MG63 (cell line): Measurements from ENCODE around the gene AGBL5. TPM values are rescaled to one million over a fixed set of nuclear protein-coding genes. Genes with fewer than 3 reads are reported as not detected.

ENCODE experiments used
- DNase-seq: peaks from one replicate; pipeline ENCODE4 v3.0.0-alpha.2; 2020
- H3K27me3 ChIP-seq: fragments of 250-450 bp; sonication (Bioruptor Pico); 2 replicates; pipeline ENCODE4 v1.5.1; 2020; ENCODE audit warnings: mild to moderate bottlenecking, moderate library complexity
- H3K36me3 ChIP-seq: fragments of 250-450 bp; sonication (Bioruptor Pico); 2 replicates; pipeline ENCODE4 v1.5.1; 2020; ENCODE audit warnings: mild to moderate bottlenecking, moderate library complexity
- H3K4me3 ChIP-seq: fragments of 250-450 bp; sonication (Bioruptor Pico); 2 replicates; pipeline ENCODE4 v1.5.1; 2020; ENCODE audit warnings: mild to moderate bottlenecking, moderate library complexity
- H3K9me3 ChIP-seq: fragments of 250-450 bp; sonication (Bioruptor Pico); 2 replicates; pipeline ENCODE4 v1.5.1; 2020; ENCODE audit warnings: mild to moderate bottlenecking, moderate library complexity
- total RNA-seq: library from RNA; depleted of rRNA; stranded (reverse); fragments of >200 nt; shearing (Covaris generic); gene quantifications from 2 replicates; pipeline ENCODE4 v1.2.3, GENCODE V29; 2014; ENCODE audit warnings: low replicate concordance; rRNA removed

Gene AGBL5, protein sequence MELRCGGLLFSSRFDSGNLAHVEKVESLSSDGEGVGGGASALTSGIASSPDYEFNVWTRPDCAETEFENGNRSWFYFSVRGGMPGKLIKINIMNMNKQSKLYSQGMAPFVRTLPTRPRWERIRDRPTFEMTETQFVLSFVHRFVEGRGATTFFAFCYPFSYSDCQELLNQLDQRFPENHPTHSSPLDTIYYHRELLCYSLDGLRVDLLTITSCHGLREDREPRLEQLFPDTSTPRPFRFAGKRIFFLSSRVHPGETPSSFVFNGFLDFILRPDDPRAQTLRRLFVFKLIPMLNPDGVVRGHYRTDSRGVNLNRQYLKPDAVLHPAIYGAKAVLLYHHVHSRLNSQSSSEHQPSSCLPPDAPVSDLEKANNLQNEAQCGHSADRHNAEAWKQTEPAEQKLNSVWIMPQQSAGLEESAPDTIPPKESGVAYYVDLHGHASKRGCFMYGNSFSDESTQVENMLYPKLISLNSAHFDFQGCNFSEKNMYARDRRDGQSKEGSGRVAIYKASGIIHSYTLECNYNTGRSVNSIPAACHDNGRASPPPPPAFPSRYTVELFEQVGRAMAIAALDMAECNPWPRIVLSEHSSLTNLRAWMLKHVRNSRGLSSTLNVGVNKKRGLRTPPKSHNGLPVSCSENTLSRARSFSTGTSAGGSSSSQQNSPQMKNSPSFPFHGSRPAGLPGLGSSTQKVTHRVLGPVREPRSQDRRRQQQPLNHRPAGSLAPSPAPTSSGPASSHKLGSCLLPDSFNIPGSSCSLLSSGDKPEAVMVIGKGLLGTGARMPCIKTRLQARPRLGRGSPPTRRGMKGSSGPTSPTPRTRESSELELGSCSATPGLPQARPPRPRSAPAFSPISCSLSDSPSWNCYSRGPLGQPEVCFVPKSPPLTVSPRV
- 19.0 and 26.0 TPM in 2 replicates for total RNA-seq

DNA sequence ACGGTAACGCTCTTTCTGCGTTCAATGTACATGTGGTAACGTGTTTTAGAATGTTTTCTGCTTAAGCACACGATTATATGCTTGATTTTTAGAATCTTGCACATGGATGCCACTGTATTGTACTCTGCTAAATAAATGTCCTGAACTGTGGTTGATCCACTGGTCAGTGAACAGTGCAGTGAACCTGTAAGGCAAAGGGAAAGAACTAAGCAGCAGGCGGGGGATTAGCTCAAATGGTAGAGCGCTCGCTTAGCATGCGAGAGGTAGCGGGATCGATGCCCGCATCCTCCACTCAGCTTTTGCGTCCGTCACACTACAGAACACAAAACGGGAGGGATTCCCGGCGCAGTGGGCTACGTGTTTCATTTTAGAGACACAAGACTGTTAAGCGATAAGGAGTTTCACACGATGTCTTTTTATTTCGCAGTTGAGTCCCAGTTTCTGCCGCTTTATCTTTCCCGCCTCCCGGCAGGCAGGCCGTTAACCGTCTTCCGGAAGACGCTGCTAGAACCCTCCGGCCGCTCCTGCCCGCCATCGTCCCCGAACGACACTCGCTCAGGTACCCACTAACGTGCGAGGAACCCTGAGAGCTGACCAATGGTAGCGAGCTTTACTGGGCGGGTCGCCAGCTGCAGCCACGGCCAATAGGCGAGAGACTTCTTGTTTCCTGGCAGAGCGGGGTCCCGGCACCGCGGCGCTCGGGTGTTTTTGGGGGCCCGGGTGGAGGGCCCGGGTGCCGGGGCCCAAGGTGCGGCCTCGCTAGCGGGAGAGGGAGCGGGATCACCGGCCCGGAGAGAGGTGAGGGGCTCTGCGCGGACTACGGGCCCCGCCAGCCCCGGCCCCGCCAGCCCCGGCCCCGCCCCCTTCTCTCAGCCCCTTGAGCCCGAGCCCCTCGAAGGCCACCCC, at the start of gene AGBL5:
Gene AGBL5 (plus strand): TSS at position 673 of the 906 bp plus-strand sequence. CDS start 1,291 bp downstream, outside the sequence.
- peak; percentile 92 for DNase-seq
- Histone ChIP-seq H3K4me3 (peak within 1 kb of the TSS; percentile 81), H3K36me3 (peaks cover 18% of the 10 kb centered on the region), H3K27me3 (no peaks in the 10 kb centered on the region), H3K9me3 (no peaks in the 10 kb centered on the region)

DNA sequence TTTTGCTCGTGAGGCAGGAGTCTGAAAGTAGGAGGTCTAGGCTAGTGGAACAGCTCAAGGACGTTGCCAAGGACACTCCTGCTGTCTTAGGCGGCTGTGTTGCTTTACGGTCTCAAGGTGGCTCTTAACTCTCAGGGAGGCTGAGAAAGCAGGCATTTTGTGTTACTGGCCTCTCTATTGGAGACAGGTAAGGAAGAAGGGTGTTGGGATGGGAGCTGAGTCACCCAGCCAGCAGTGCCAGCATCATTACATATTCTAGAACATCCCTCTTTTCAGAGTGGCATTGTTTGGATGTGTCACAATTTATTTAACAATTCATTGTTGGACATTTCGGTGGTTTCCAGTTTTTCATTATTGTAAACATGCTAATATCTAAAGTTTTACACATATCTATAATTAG, 49.5 kb upstream of the AGBL5 start:
- peak; percentile 38 for DNase-seq
- Histone ChIP-seq H3K27me3 (no peaks in the 10 kb centered on the region), H3K9me3 (no peaks in the 10 kb centered on the region), H3K4me3 (no peak overlapping the region), H3K36me3 (no peaks in the 10 kb centered on the region)

DNA sequence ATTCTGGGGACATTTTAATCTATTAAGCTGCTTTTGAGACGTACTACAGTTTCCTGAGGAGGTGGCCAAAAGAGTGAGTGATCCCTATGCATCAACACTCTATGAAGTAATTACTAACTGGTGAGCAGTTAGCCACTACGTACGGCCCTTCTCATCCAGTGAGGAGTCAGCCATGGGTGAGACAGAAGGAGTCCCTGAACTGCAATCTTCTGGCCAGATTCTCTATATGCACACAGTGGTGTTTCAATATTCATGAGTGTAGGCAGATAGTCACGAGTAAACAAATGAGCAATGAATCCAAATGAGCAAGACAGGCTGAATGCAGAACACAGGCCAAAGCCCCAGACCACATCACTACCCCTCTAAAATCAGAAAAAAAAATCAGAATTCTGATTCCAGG, 48.5 kb upstream of the AGBL5 start:
- no peaks in the 10 kb centered on the region for H3K36me3 ChIP-seq
- no peaks in the 10 kb centered on the region for H3K27me3 ChIP-seq
- no peaks in the 10 kb centered on the region for H3K9me3 ChIP-seq
- peak; percentile 80 for DNase-seq
- no peak overlapping the region for H3K4me3 ChIP-seq

DNA sequence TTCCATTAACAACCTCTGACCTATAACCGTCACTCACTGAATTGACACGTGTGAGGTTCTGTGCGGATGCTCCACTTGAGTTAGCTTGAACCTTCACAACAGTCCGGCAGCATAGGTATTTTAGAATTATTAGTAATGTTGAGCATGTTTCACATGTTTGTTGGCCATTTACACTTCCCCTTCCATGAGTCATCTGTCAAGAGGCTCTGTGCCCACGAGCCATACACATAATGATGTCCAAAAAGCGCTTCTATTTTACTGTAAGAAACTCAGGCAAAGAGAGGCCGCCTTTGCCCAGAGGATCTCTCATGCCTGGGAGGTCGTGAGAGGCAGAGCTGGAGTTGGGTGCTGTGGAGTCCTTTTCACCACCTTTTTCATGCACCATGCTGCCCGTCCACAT, 47.6 kb upstream of the AGBL5 start:
- no peaks in the 10 kb centered on the region for H3K27me3 ChIP-seq
- no peaks in the 10 kb centered on the region for H3K9me3 ChIP-seq
- peak; percentile 79 for DNase-seq
- no peaks in the 10 kb centered on the region for H3K36me3 ChIP-seq
- H3K4me3 ChIP-seq, result no peak overlapping the region

DNA sequence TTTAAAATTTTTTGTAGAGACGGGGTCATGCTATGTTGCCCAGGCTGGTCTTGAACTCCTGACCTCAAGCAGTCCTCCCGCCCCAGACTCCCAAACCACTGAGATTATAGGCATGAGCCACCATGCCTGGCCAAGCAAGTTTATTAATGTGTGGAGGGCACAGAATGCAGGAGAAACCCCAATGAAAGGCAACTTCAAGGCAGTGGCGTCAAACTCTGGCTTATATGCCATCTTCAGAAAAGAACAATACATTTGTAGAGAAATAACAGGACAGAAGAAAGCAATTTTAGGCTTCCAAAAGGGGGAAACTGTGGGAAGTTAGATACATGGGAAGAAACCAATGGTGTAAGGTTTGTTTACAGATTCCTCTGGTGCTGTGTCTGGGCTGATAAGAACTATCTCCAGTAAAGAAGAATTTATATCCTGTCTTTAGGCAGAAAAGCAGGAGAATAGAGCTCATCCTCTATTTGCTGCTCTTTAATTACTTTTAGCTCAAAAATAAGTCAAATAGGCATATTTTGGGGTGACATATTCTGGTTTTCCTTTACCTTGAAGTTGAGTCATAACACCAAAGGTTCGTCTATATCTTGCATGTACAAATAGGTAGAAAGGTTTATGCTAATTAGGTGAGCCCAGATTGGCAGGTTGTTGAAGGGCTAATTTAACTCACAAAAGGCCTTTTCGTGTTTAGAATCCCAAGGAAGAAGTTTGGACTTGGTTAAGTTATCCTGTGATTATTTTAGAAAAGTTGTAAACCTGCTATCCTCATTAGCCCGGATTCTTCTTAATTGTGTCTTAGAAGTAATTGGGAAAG, 44.7 kb upstream of the AGBL5 start:
- no peak for DNase-seq
- H3K36me3 ChIP-seq, result no peaks in the 10 kb centered on the region
- no peaks in the 10 kb centered on the region for H3K27me3 ChIP-seq
- no peaks in the 10 kb centered on the region for H3K9me3 ChIP-seq
- no peak overlapping the region for H3K4me3 ChIP-seq

DNA sequence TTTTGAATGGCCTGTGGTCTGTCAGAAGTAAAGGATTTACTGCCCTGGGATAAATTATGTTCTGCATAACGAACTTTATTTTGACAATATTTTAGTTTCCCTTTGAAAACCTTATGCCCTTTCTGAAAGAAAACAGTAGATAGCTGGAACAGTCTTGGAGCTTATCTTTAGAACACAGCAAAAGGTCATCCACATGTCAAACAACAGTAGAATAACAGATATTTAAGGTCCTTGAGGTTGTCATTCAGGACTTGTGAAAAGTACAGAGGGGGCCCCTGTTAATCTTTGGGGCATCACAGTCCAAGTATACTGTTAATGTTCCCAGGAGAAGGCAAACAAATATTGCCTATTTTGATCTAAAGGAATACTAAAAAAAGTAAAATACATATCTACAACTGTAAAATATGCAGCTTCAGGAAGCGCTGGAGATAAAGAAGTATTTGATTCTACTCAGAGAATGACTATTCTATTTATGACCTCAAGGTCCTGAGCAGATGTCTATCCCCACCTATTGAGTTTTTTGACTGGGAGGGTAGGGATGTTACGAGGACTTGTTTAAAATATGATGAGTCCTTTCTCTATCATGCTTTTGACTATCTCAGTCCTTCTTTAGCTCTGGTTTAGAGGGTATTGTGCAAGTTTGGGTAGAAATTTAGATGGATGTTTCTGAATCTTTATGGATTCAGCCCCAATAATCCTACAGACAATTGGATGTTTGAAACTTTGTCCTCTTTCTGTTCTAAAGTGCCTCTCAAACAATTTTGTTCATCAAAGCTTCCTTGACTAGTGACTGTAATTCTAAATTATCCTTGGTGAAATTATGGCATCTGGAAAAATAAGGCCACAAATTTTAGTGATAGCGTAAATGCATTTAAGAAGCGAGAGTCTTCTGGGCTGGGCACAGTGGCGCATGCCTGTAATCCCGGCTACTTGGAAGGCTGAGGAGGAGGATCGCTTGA, 43.8 kb upstream of the AGBL5 start:
- Histone ChIP-seq H3K4me3 (no peak overlapping the region), H3K36me3 (no peaks in the 10 kb centered on the region), H3K27me3 (no peaks in the 10 kb centered on the region), H3K9me3 (no peaks in the 10 kb centered on the region)
- DNase-seq, result no peak

DNA sequence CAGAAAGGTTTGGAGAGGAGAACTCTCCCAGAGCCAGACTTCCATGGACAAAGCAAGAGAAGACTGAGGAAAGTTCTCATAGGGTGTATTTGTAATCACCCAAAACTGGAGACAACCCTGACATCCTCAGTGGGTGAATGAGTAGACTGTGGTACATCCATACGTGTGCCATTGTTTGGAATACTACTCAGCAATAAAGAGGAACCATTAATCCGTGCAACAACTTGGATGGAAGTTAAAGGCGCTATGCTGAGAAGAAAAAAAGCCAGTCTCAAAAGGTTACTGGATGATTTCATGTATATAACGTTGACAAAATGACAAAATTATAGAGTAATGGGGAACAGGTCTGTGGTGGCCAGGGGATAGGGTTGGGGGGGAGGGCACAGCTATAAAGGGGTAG, 42.8 kb upstream of the AGBL5 start:
- no peaks in the 10 kb centered on the region for H3K36me3 ChIP-seq

DNA sequence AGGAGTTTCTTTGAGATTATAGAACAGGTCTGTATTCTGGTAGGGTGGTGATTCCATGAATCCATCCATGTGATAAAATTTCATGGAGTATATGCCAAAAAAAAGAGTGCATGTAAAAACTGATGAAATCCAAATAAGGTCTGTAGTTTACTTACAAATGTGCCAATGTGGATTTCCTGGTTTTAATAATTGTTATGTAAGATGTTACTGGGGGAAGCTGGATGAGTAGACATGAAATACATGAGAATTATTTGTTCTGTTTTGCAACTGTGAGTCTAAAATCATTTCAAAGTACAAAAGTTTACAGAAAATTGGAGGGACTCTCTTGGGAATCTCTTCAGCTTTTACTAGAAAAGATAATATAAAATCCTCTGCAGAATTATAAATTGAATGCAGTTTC, 42.4 kb upstream of the AGBL5 start:
- Histone ChIP-seq H3K9me3 (no peaks in the 10 kb centered on the region), H3K36me3 (no peaks in the 10 kb centered on the region), H3K27me3 (no peaks in the 10 kb centered on the region), H3K4me3 (no peak overlapping the region)
- no peak for DNase-seq

More for the DNA sequence above, 42.8 kb upstream of the AGBL5 start:
- Histone ChIP-seq H3K4me3 (no peak overlapping the region), H3K27me3 (no peaks in the 10 kb centered on the region), H3K9me3 (no peaks in the 10 kb centered on the region)
- no peak for DNase-seq

DNA sequence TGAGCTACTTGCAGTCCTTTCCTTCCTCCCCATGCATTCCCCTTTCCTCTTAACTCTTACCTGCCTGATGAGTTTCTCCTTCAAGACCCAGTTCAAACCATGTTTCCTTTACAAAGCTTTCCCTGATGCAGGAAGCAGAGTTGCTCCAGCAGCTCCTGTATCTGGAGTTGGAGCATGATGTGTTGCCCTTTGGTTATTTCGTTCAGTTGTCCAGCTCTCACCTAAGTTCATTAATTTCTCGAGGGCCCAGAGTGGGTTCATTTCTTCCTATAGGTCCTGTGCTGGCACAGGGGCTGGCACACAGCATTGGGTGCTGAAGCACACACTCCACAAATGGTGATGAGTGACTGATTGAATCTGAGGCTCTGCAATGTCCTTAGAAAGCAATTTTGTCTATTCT, 41.8 kb upstream of the AGBL5 start:
- Histone ChIP-seq H3K4me3 (no peak overlapping the region), H3K9me3 (no peaks in the 10 kb centered on the region), H3K27me3 (no peaks in the 10 kb centered on the region), H3K36me3 (no peaks in the 10 kb centered on the region)
- no peak for DNase-seq

DNA sequence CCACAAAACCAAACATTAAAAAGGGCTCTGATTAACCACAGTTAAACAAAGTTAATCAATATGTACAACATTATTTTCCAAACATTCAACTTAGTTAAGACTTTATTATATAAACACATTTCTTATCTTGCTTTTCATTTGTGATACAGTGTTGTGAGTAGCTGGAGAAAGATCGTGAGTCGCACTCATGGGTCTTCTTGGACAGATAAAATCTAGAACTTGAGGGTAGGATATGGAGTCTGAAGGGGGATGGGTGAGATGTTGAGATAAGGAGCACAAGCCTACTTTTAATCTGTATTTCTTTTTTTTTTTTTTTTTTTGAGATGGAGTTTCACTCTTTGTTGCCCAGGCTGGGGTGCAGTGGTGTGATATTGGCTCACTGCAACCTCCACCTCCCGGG, 41.3 kb upstream of the AGBL5 start:
- Histone ChIP-seq H3K9me3 (no peaks in the 10 kb centered on the region), H3K36me3 (peaks cover under 1% of the 10 kb centered on the region; the same call in 1 of the 2 replicates), H3K27me3 (no peaks in the 10 kb centered on the region), H3K4me3 (no peak overlapping the region)
- DNase-seq, result no peak

DNA sequence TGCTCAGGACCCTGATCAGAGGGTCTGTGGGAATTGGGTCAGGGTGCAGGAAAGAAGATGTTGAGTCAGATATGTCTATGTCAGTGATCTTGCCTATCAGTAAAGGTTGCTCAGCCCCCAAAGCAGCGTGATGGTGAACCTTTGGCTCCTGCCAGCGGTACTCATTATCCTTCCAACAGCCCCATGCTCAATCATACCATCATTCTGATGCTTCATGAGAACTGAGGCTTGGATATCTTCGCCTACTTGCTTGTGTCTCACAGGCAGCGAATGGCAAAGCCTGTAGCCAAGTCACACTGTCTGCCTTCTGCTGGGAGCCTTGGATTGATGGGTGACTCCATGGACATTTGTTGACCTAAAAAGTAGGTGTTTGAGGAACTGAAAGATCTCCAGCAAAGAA, 37.7 kb upstream of the AGBL5 start:
- Histone ChIP-seq H3K36me3 (peaks cover 6% of the 10 kb centered on the region), H3K9me3 (no peaks in the 10 kb centered on the region), H3K4me3 (no peak overlapping the region), H3K27me3 (no peaks in the 10 kb centered on the region)
- DNase-seq, result no peak

DNA sequence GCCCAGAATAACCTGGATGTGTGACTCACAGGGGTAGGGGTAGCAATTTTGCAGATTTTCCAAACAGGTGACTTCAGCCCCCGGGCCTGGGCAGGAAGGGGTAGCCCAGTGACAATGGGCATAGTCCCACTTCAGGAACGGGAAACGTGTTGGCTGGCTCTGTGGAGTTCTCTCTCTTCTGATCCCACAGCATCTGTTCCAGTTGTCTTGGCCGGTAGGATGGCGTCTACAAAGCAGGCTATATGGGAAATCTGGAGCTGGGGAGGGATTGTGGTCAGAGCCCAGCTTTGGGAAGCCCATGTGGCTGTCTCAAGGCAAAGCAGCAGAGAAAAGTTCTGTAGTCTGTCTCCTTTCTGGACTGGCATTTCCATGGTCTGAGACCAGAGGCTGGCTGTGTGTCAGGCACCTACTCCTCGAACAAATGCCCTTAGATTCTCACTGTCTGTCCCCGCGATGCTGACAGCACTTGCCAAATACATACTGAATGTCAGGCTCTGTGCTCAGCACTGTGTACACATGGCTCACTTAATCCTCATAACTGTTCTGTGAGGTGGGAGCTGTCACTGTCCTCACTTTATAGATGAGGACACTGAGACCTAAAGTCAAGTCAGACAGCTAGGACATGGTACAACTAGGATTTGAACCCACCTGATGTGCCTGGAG, 36.6 kb upstream of the AGBL5 start:
- no peak overlapping the region for H3K4me3 ChIP-seq
- H3K27me3 ChIP-seq, result no peaks in the 10 kb centered on the region
- peaks cover 6% of the 10 kb centered on the region for H3K36me3 ChIP-seq
- H3K9me3 ChIP-seq, result no peaks in the 10 kb centered on the region
- no peak for DNase-seq

DNA sequence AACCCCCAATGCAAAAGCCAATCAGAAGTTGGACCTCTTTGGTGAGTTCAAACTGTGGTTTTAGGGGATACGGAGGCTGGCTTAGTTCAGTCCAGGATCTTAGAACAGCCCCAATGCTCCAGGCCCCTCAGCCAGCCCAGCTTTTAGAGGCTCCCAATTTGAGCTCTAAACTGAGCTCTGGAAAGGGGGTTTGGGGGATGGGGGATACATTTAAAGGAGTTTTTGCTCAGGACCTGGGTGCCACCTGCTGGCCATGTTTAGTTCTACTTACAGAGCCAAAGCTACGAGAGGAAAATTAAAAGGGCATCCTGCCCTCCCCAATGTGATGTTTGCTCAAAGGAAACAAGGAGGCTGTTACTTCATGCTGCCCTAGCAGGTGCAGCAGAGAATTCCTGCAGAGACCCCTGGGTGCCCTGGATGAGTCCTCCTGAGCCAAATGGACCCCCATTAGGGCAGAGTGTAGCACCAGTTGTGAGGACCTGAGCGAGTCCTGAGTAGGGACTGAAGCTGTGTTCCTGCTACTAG, 34.6 kb upstream of the AGBL5 start:
- Histone ChIP-seq H3K36me3 (peaks cover 6% of the 10 kb centered on the region), H3K27me3 (no peaks in the 10 kb centered on the region)
- peak; percentile 47 for DNase-seq

DNA sequence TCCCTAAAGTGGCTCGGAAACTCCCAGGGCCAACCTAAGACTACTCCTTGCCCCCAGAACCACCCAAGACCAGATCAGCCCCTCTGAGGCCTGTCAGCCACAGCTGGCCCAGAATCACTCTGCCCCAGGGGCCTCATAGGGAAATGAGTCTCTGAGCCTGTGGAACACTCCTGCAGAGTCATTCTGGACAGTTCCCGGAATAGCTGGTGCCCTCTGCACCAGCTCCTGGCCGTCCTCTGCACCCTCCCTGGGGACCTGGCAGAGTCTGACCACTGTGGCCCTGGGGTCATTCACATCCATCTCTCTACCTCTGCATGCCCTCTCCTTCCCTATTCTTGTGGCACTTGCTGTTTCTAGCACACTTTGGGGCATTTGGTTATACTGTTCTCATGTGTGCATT, 33.3 kb upstream of the AGBL5 start:
- DNase-seq, result no peak
- no peaks in the 10 kb centered on the region for H3K9me3 ChIP-seq
- H3K4me3 ChIP-seq, result no peak overlapping the region
- H3K27me3 ChIP-seq, result no peaks in the 10 kb centered on the region
- peaks cover 15% of the 10 kb centered on the region for H3K36me3 ChIP-seq

More for the DNA sequence above, 34.6 kb upstream of the AGBL5 start:
- Histone ChIP-seq H3K9me3 (no peaks in the 10 kb centered on the region), H3K4me3 (no peak overlapping the region)
